SW480 (cell line): ENCODE measurements around the gene HHAT.

Experiments
- DNase-seq: peaks from one replicate; pipeline ENCODE4 v3.0.0-alpha.2; 2016; ENCODE audit warnings: low spot score

The HHAT gene

DNA sequence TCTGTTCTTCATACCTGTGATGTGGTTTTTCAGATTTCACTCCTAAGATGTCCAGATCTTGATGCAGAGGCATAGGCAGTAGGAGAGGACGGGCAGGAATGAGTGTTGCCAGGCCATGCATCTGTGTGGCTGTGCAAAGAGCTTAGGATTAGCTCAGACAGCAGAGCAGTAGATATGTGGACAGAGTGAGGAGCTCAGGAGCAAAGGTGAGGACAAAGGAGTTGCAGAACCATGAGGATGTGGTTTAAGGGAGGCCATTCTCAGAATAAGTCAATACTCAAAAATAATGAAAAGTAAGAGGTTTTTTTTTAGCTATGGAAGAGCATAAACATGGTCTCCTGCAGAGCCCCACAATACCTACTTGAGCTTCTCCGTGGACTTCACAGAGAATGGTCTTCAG lies 158.3 kb downstream of the HHAT start:
- DNase-seq = no peak

DNA sequence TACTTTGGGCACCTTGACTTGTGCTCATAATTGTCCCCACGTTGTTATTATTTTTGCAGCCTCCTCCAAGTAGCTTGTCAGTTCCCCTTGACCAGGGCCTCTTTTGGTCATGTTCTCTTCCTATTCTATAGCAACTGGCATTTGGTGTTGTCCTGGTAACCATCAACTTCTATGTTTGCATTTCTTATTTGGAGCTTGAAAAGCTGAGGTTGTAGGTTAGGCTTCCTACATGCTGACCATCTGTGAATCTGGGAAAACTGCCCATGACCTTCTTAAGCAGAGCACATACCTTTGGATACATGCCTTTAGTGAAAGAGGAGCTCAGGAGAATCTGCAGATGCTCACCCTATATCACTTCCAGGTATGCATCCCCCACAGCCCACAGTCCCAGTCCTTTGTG lies 160.8 kb downstream of the HHAT start:
- no peak for DNase-seq

DNA sequence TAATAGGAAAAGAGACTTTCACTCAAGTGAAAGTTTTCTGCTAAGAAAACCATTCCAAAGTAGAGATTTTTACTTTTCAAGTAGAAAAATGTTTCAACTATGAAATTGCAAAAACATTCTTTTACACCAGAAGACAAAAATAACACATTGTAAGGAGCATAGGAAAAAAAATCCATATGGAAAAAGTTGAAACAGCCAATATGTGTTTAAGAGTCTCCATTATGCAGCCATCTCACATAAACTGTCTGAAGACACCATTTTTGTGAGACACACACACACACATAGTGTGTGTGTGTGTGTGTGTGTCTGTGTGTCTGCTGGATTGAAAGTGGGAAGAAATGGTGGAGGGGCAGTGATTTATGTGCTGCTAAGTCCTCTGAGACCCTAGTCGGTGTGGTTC lies 162.1 kb downstream of the HHAT start:
- no peak for DNase-seq

DNA sequence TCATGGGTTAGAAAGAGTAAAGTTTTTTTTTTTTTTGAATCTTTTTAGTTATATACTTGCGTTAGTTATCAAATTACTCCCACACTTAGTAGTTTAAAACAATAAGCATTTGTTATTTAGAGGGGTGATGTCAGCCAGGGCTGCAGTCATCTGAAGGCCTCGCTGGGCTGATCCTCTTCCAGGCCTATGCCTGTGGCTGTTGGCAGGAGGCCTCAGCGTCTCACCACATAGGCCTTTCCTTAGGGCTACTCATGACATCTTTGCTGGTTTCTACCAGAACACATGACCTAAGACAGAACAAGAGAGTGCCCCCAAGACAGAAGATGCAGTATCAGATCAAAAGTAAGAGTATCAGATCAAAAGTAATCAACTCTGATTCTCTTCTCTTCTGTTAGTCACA lies 167.4 kb downstream of the HHAT start:
- no peak for DNase-seq

DNA sequence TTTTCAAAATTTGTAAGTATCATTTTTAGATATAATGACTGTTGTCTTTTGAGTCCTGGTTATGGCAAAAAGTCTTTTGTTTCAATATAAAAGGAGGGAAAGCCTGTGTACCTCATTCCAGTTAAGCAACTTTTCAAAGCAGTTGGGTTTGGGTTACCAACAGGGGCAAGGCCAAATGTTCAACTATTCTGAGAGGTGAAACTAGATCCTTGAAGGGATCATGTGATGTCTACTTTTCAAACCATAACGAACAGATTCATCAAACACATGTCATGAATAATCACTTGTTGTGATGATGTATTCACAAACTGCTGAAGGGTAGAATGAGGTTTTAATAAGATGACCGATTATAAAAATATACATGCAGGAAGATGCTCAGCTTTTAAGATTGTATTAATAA lies 171.3 kb downstream of the HHAT start:
- no peak for DNase-seq

DNA sequence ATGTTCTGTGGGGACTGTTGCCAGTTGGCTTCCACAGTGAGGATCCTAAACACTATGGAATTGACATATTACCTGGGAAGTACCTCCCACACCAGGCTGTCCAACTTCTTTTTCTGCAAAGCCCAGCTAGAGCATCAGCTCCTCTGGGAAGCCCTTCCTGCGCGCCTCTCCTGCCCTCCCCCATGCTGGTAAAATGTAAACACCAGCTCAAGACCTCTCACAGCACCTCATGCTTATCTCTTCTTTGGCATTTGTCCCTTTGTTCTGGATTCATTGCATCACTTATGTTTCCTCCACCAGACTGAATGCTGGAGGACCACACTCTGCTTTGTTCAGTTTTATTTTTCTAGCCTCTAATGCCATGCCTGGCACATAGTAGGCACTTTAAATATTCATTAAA lies 172.1 kb downstream of the HHAT start:
- no peak for DNase-seq

DNA sequence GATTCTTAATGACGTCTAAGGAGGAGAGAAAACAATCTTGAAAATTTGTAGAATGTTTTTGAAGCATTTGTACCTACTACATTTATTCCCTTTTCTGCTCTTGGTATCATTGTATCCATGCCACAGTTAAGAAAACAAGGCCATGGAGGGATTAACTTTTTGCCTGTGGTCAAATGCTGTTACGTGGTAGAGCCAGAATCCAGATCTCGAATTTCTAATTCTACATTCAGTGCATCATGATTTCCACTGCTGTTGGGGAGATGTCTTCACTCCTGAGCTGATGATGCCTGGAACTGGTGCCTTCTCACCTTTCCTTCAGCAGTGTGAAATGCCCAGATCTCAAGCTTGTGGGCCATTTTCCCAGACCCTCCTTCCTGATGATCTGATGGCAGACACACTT lies 175.6 kb downstream of the HHAT start:
- no peak for DNase-seq

DNA sequence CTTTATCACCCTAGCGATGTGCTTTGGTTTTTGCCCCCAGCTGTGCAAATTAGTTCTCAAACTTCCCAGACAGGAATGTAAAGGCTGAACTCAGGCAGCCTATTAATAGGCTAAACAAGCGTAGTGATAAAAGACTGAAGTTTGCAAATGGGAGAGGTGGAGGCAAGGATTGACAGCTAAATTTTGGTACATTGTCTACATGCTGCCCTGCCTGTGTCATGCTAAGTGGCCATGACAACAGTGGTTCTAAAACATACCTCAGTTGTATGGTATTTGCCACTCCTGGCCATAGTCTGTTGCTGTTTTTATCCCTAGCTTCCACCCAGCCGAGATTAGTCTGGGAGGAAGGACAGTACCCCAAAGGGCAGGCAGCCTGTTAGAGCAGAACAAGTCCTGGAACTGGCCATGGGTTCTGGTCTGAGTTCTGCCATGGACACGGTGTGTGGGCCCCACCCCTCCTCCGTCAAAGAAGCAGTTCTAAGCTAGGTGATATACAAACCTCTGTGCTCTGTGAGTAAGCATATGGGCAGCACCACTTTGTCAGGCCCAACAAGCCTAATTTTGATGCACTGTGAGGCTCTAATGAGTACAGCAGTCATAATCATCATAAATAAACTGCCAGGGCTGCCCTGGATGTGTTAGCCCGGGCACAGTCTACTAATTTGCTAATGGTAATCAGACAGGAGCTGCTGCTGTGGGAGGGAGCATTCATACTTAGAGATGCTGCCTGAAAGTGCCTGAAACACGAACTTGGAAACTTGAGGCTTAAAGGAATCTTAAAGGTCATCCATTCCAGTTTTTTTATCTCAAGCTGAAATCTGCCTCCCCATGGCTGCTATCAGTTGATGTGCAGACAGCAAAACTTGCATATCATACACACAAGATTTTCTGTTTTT lies 177.1 kb downstream of the HHAT start:
- no peak for DNase-seq

DNA sequence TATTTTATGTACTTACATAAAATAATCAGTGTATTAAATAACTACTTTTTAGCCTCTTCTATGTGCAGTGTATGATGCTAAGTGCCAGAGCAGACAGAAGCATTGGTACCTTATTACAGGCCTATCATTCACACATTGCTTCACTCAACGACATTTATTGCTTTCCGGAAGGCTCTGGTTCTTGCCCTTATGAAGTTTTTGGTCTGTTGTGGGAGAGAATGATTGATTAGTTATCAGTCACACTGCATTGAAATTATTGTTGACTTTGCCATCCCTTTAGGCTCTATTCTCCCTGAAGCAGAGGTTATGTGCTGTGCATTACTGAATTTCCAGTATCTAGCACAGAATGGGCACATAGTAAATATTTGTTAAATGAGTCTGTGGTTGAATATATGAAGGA lies 178.0 kb downstream of the HHAT start:
- DNase-seq = no peak

DNA sequence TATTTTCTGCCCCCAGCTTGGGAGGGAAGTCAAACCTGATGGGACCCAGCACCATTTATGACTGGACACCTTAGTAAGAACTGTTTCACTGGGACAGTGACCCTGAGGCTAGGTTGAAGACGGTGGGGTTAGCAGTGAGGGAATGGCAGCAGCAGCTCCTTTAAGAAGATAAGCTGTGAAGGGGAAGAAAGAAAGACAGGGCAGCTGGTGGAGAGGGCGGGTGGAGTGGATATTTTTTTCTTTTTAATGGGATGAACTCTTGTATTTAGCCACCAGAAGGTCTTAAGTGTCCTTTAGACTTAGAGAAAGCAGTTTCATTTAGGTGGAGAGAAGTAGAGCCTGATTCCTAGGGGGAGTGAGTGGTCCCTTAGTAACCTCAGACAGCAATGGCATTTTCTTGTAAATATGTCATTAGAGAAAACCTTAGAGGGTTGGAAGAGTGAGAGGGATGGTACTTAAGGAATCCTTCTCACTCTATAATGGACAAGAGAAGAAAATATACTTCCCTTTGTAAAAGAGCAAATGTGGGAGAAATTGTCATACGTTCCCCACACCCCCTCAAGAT lies 187.5 kb downstream of the HHAT start:
- no peak for DNase-seq

DNA sequence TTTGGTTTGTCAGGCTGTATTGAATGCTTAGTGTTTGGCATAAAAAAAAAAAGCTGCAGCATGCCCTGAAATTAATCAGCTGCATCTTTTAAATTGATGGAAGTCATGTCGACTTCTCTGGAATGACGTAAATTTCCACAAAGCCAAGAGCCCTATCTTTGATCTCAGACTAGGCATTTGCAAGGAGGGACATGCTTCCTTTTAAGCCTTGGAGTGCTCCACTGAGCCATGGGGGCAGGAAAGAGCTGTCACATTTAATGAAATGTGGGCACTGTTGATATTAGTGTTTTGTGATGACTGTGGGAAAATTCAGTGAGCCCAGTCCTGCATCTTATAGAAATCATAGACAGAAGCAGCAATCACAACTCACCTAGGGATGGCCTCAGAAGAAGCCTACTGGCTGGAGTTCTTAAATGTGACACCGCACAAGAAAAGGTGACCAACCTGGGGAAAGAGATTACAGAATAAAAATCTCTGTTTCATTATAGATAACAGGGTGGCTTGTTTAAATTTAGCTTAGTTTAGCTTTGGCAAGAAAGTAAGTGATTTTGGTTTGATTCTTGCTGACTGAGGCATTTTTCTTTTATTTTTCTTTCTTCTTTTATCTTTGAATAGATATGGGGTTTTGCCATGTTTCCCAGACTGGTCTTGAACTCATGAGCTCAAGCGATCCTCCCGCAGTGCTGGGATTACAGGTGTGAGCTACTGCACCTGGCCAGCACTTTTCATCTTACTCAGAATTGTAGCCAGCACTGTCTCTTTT lies 188.2 kb downstream of the HHAT start:
- no peak for DNase-seq

DNA sequence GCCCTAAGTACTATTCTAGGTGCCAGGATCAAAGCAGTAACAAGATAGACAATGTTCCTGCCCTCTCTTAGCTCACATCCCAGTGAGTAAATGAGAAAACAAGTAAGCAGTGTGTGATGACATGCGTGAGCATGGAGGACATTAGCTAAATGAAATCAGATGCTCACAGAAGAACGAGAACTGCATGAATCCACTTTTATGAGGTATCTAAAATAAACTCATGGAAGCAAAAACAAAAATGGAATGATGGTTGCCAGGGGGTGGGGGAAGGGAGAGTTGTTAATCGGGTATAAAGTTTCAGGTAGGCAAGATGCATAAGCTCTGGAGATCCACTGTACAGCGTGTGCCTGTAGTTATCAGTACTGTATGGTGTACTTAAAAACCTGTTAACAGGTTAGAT lies 195.1 kb downstream of the HHAT start:
- no peak for DNase-seq

DNA sequence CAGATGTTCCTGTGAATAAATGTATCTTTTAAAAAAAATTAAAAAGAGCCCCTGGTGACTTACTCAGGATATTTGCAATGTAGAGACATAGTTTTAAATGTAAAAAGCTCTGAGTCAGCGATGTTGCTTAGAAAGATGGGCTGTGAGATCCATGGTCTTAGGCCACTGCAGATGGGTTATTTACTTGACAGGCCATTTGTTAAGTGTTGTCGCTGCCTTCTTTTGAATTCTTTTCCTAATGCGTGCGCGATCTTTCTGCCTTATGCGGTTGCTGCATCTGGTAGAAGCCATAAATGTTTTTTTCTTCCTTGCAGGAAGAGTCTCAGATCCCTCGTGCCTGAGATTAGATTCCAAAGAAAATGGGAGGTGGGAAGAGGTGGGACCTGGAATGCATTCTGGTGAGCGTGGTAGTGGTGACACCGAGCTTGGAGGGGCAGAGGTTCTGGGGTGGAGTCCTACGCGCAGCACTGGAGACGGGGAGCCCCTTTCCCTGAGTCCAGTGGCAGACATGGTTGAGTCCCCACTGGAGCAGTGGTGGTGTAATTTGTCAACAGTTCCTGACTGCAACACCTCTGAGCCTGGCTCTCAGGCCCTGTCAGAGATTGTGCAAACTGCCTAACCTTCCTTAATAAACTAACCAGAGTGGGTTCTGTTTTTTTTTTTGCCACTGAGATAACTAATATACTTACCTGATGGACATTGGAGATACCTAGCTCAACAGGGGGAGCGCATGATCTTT lies 197.2 kb downstream of the HHAT start:
- DNase-seq = no peak

DNA sequence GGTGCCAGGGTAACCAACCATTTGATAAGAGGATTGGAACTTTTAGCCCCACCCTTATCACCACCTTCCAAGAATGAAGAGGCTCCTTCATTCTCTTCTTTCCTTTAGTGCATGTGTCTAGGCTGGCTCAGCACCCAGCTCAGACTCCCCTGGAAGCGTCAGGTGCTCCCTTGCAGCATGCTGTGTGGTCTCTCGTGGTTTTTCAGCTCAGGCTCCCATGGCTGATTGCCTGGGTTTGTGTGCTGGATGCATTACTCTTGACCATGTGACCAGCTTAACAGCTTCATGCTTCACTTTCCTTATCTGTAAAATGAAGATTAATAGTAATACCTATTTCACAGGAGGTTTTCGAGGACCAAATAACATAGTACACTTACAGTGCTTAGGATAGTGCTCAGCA lies 198.4 kb downstream of the HHAT start:
- DNase-seq = no peak

DNA sequence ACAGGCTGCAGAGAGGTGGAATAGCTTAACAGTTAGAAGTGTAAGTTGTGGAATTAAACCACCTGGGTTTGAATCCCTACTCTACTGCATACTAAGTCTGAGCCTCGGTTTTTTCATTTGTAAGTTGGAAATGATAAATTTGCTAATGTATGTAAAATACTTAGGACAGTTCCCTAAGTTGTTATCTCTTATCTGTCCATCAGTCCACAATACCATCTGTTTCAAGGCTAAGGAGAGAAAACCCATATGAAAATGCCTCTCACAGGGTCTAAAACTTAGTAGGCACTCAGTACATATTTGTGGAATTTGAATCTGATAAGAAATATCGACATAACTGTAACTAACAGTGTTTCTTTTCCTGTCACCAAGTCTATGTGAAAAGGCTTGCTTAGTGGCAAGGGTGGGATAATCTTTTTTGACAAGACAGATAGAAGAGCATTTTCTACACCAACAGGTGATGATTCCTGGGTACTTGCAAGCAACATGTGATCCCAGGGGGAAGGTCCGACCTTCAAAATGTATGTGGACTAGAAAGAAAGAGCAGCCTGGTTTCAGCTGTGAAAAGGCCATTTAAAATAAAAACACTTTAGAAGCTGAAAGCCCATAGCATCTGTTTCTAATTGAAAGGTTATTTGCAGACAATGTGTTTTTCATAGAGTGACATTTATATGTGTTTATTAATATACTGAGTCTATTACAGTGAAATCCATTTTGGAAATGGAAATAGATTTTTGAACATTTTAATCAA lies 202.9 kb downstream of the HHAT start:
- DNase-seq = no peak

DNA sequence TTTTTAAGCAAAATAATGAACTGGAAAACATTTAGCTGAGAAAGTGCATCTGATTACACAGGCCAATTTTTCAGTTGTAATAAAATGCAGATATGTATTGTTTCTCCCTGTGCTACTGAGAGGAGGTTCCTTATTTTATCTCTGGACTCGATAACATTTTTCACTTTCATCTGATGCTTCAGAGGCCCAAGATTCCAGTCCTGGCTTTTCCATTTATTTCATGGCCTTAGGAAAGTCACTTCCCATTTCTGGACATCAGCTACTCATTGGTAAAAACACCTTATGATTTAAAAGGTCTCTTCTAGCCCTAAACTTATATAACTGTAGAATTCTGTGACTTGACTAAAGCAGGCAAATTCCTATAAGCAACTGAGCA lies 203.5 kb downstream of the HHAT start:
- DNase-seq = no peak

DNA sequence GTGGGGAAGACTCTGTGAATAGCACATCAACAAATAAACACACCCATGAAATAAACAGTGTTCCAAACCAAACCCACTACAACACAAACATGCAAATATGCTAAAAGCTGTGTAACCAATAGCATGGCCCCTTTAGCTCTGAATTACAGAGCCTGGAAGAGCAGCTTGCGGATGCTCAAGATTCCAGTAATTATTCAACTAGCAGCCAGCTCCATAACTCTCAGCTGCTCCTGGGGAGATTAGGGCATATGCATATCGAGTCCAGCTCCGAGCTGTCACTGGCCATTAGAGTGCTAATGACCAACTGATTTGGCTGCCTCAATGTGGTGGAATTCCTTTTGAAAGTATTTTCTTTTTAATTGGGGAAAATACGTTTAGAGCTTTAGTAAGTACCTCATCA lies 207.1 kb downstream of the HHAT start:
- DNase-seq = no peak

DNA sequence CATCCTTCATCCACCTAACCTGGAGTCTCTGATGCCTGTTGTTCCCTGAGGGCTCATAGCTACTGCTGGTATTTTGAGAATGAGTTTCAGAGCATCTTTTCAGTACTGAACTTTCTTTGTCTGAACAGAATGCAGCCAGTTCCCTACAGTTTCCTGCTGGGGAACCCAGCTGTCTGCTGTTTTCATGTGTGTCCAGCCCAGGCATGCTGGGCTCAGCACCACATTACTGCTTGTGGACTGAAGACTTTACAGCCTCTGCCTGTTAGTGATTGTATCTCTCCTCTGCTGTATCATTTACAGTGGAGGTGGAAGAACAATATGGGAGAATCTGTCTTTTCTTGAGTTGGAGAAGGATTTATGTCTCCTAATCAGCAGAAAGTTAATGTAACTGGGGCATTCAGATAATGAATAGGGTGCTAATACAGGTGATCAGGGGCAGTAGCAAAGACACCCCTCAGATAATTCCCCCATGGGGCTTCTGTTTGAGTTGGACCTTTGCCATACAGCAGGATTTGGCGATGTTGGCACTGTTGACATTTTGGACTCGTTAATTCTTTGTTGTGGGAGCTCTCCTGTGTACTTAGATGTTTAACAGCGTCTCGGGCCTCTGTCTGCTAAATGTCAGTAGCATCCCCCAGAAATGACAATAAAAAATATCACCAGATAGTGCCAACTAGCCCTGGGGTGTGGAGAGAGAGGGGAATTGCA lies 207.7 kb downstream of the HHAT start:
- DNase-seq = no peak

DNA sequence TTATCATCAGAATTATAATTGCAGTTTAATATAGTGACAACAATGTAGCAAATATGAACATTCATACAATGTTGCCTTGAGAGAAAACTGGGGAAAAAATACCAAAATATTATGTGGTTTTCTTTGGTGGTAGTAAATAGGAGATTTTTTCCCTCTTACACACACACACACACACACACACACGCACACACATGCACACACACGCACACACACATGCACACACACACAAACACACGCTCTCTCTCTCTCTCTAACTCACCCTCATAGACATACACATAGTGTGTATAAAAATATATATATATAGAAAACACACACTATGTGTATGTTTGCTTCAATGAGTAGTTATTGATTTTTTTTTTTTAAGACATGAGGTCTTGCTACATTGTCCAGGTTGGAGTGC lies 211.6 kb downstream of the HHAT start:
- no peak for DNase-seq

DNA sequence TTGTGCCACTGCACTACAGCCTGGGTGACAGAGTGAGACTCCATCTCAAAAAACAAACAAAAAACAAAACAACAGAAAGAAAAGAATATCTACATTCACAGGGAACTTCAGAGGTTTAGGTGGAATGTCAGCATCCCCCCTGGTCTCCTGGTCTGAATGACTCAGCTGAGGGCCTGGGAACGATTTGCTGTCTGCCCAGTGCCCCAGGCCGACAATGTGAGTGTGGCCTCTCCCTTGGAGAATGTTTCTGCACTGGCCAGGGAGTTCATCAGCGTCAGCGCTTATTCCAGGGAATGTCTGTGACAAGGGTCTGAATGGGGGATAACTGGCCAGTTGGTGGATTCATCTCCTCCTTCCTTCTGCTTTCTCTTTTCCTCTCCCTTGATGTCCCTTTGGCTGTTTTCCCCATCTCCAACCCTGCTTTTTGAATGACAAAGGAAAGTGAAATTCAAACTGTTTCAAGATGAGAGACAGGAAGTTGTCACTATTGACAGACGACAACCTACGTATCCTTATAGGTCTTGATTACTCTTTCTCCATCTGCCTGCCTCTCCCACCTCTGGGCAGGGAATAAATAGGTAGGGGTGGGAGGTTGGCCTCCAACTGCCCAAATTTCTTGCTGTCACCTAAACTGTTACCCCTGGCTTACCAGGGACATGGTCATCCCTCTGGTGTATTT lies 213.1 kb downstream of the HHAT start:
- no peak for DNase-seq

DNA sequence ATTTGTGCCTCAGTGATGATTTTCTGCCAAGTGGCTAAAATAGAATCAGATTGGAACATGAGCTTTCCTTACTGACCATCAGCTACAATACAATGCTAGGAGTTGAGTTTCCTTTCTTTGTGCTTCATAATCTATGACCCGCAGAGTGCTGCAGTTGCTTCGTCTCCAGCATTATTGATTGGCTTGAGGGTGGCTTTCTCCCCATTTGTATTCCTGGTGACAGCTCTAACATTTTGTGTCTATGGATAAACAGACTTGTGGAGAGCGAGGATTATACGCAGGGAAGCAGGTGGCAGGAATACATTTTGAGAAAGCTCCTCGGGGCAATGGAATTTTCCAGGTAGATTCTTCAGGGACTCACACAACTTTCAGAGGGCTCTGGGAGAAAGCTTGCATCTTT lies 223.2 kb downstream of the HHAT start:
- no peak for DNase-seq
